Glomerular endothelial cell (primary cell): ENCODE measurements around the gene SPSB1. TPM values are rescaled to one million over a fixed set of nuclear protein-coding genes. Genes with fewer than 3 reads are reported as not detected.

ENCODE experiments used
- DNase-seq: peaks from one replicate; pipeline ENCODE4 v3.0.0-alpha.2; 2011; ENCODE audit warnings: low read depth, low spot score; ENCODE audit errors: extremely low read depth
- total RNA-seq: library from RNA; depleted of rRNA; stranded (reverse); fragments of >200 nt; gene quantifications from 2 replicates; pipeline ENCODE4 v1.2.3, GENCODE V29; 2015

Gene SPSB1
- total RNA-seq, 1 donor from 2014 or later, result 66.0 TPM

DNA sequence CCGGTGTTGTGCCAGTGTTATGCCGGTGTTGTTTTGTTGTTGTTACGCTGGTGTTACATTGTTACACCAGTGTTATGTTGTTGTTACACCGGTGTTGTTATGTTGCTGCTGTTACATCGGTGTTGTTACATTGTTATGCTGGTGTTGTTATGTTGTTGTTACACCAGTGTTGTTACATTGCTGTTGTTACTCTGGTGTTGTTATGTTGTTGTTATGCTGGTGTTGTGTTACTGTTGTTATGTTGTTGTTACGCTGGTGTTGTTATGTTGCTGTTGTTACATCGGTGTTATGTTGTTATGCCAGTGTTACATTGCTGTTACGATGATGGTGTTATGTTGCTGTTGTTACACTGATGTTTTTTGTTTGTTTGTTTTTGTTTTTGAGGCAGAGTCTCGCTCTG, 34.1 kb upstream of the SPSB1 start:
- DNase-seq, result no peak

DNA sequence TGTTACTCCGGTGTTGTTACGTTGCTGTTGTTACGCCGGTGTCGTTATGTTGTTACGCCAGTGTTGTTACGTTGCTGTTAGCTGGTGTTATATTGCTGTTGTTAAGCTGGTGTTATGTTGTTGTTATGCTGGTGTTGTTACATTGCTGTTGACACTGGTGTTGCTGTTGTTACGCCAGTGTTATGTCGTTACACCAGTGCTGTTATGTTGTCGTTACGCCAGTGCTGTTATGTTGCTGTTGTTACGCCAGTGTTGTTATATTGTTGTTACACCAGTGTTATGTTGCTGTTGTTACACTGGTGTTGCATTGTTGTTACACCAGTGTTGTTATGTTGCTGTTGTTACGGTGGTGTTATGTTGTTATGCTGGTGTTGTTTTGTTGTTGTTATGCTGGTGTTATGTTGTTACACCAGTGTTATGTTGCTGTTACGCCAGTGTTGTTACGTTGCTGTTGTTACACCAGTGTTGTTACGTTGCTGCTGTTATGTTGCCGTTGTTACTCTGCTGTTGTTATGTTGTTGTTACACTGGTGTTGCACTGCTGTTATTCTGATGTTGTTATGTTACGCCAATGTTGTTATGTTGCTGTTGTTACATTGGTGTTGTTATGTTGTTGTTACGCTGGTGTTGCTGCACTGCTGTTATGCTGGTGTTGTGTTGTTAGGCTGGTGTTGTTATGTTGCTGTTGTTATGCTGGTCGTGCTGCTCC, 32.5 kb upstream of the SPSB1 start:
- no peak for DNase-seq

DNA sequence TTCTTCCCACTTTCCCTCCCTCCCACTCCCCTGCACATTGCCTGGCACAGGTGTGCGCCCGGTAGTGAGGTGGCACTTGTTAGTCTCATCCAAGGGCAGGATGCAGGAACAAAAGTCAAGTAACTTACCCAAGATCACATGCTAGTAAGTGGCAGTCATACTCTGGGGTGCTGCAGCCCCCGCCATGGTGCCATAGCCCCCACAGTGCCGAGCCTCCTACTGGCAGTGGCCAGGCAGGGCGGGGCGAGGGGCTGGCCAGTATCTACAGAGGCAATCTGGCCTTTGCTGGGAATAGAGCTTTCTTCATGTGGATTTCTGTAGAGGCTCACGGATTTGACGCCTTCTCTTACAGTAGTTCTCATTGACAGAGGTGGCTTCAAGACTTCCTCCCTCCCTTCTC, 31.2 kb upstream of the SPSB1 start:
- DNase-seq, result no peak

DNA sequence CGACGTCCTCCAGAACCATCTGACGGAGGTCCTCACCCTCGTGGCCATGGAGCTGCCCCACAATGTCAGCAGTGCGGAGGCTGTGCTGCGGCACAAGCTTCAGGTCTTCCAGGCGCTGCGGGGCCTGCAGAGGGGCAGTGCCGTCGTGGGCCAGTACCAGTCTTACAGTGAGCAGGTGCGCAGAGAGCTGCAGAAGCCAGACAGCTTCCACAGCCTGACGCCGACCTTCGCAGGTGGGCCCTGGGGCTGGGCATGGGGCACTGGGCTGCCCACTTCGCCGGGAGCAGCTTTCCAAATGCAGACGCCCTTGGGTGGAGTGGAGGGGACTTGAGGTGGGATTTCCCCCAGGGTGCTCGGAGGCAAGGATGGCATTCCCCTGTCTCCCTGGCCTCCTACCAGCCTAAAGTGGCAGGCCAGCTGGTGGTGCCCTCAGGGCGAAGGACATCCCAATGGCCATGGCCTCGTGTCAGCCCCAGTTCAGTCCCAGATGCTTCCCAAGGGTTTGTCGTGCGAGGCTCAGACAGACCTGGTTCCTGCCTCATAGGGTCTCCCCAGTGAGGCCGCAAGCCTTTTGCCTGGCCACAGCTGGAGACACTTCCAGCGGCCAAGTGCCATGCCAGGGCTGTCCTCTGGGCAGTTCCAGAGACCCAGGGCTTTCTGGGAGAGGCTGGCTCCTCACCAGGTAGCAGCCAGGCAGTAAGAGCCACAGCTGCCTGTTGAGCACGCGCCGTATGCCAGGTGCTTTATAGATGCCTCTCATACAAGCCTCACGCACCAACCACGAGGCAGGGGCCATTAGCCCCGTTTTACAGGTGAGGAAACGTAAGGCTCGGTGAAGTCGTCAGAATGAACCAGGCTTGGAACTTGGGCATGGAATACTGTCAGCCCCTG, 30.4 kb upstream of the SPSB1 start:
- no peak for DNase-seq

DNA sequence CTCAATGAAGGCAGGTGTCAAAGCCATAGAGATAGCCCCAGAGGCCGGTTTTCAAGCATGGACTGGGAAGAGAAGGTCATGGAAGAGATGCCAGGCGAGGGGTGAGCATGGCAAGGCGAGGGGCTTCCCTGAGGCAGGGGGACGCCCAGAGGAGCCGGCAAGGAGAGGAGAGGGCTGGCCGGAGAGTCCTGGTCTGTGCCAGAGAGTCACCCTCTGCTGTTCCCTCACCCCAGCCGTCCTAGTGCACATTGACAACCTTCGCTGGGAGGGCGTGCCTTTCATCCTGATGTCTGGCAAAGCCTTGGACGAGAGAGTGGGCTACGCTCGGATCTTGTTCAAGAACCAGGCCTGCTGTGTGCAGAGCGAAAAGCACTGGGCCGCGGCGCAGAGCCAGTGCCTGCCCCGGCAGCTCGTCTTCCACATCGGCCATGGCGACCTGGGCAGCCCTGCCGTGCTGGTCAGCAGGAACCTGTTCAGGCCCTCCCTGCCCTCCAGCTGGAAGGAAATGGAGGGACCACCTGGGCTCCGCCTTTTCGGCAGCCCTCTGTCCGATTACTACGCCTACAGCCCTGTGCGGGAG, 29.3 kb upstream of the SPSB1 start:
- no peak for DNase-seq

DNA sequence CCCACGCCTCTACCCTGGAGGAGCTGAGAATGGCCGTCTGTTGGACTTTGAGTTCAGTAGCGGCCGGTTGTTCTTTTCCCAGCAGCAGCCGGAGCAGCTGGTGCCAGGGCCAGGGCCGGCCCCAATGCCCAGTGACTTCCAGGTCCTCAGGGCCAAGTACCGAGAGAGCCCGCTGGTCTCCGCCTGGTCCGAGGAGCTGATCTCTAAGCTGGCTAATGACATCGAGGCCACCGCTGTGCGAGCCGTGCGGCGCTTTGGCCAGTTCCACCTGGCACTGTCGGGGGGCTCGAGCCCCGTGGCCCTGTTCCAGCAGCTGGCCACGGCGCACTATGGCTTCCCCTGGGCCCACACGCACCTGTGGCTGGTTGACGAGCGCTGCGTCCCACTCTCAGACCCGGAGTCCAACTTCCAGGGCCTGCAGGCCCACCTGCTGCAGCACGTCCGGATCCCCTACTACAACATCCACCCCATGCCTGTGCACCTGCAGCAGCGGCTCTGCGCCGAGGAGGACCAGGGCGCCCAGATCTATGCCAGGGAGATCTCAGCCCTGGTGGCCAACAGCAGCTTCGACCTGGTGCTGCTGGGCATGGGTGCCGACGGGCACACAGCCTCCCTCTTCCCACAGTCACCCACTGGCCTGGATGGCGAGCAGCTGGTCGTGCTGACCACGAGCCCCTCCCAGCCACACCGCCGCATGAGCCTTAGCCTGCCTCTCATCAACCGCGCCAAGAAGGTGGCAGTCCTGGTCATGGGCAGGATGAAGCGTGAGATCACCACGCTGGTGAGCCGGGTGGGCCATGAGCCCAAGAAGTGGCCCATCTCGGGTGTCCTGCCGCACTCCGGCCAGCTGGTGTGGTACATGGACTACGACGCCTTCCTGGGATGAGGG, 28.5 kb upstream of the SPSB1 start:
- no peak for DNase-seq

DNA sequence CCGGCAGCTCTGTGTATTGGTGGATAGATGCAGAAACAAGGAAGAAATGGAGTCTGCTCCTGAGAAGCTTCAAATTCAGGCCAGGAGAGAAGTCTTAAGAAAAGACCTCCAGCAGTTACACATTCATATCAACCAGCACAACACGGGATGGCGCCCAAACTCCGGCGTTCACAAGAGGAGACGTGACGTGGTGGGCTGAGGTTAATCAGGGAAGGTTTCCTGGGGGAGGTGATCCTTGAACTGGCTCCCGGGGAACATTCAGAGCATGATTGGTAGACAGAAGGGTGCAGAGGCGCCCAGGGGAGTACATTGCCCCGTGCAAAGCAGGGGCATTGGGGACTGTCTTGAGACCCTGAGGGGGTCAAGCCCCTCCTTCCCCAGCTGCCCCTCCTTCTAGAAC, 27.7 kb upstream of the SPSB1 start:
- no peak for DNase-seq

DNA sequence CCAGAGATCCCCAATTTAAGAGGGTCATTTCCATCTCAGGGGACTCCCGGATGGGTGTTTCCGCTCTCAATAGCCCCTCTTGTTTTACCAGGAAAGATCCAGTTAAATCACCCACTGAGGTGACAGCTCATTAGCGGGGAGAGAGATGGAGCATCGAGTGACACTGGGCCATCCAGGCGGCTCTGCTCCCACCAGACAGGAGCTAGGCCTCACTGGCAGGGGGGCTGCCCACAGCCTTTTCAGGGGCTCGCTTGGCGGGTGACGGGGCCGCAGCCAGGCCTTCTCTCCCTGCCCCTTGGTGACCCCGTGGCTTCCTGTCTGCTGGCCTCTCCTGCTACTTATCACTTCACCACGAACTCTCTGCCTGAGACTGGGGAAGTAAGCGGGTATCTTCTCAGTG, 26.7 kb upstream of the SPSB1 start:
- DNase-seq, result no peak

DNA sequence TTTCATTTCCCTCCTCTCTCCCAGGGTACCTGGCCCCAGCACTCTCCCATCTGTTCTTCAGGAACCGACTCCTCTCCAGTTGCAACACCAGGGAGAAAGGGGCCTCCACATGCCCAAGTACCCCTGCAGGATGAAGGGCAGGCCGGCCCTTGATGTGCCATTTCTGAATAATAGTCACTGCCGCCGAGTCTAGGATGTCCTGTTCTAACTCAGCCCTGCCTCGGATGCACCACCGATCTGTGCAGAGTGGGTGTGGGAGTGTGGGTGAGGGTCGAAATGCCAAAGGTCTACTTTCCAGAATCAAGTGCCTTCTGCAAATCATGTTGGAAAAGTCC, 25.4 kb upstream of the SPSB1 start:
- no peak for DNase-seq

DNA sequence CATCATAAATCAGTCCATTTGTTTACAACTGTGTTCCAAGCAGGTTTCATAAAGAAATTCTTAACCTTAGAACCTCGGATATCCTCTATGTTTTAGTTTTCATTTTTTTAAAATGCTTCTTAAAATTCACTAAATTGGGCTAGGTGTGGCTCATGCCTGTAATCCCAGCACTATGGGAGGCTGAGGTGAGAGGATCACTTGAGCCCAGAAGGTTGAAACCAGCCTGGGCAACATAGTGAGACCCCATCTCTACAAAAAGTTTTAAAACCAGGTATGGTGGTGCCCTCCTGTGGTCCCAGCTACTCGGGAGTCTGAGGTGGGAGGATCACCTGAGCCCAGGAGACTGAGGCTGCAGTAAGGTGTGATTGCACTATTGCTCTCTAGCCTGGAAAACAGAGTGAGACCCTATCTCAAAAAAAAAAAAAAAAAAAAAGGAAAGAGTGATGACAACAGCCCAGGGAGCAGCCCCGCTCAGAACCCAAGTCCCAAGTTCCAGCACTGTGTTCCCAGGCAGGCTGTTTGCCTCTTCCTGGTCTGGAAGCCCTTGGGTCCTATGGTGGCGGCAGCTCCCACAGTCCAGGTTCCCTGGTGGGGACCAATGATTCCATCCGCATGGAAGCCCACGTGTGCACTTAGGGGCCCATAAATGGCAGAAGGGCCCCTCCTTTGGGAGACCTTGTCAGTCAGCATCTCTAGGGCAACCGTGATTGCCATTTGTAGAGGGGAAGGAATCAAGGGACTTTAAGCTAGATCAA, 24.7 kb upstream of the SPSB1 start:
- no peak for DNase-seq

DNA sequence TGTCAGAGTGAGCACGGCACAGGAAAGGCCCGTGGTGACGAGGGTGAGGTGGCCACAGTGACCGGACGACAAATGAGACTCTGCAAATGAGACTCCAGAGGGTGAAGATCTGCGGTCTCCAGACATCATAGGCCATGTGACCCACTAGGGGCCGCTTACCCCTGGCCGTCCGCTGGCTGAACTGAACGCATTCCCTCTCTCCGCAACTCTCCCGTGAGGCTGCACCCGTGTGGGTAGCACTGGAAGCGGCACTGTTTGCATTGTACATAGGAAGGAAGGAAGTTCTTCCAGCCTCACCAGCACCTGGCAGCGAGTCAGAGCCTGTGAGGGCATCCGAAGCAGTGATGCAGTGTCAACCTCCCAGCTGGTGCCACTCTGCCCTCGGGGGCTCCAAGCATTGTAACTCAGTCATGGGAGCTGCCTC, 23.6 kb upstream of the SPSB1 start:
- DNase-seq, result no peak

DNA sequence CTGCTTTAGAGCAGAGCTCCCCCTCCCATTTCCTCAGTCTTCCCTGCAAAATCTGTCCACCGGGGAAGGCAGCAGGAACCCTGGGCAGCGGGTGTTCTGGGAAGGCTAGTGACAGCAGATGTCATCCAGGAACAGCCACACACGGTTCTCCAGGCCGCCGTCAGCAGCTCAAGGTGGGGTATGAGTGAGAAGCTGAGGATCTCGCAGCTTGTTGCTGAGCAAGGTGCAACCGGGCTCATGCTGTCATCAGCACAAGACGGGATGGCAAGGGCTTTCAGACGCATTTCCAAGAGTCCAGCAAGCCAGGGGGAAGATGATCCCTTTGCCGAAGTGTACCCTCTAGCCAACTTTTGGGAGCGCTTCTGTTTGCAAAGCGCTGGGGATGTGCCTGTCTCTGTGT, 23.0 kb upstream of the SPSB1 start:
- DNase-seq, result no peak

DNA sequence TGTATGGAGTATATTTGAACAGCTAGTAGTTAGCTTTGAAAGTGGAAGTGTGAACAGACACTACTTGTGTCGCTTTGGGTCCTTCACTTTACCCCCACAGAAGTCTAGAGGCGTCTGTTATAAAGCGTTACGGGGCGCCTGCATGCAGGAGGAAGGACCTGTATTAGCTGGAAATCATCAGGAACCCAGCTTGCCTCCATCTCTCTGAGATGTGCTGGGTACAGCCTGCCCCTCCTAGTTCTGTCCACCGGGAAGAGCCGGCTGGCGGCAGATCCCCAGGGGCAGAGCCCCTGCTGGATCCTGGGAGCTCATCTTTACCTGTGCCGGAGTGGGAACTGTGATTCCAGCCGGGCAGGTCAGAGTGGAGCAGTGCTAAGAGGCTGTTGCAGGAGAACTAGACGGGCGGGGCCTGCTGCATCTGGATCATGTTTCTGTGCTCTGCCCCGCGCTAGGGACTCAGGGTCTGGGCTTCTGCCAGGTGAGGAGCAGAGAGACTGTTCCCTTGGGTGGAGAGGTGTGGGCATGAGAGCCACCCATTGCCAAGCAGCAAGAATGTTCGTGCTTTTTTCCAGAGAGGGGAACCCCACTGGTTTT, 22.3 kb upstream of the SPSB1 start:
- no peak for DNase-seq

DNA sequence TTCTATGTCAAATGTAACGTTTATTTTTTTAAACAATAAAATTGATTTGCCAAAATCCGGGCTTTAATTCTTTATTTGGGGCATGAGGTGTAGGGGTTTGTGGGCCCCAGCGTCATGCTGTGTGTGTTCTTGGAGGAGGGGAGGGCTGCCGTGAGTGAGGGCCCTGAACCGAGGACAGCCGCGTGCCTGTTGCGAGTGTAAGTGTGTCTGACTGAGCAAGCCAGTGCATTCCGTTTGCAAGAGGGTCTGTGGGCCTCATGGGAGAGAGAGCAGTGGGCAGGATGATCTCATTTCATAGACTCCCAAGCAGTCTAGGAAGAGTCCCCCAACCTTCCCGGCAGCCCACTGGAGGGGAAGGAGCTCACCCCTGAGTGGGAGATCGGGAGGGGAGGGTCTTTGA, 21.4 kb upstream of the SPSB1 start:
- no peak for DNase-seq

DNA sequence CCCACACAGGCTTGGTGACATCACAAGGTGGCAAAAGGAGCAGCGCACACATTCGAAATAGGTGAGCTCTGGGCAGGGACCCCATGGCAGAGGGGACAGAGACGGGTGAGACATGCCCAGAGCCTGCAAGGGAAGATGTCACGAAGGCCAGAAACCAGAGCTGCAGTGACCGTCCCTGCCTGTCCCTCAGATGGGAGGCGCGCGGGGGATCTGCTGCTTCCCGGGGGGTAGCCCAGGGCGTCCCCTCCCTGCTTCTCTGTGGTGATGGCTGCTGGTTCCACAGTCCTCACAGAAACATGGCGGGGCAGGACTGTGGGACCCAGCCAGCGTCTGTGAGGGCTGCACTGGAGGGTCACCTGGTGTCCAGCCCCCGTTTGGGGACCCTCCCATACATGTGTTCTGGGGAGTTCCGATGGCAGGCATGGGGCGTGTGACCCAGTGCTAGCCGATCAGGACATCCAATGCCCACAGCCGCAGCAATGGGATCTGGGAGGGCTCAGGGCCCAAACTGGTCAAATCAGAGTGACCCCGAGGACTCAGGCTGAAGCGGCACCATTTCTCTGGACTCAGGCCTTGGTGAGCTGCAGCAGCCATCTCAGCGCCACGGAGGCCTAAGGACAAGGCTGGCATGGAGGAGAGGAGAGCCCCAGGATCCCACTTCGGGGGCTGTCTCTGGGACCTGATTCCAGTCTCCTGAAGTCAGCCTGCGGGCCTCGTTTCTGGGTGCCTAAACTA, 20.7 kb upstream of the SPSB1 start:
- DNase-seq, result no peak

DNA sequence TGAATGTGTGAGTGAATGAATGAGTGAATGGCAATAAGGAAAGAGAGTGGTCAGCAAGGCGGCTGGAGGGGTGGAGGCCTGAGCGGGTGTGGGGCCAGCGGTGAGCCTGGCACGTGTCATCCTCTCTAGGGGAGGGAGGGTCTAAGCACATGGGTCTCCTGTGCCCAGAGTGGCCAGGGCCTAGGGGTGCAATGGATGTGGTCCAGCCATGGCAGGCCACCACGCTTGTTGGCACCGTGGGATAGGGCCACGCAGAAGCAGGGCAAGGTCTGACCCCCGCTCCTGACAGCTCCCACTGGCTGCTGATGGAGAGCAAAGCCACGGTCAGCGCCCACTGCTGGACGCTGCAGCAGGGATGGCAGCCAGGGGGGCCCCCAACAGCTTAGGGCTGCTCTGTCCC, 19.5 kb upstream of the SPSB1 start:
- no peak for DNase-seq

DNA sequence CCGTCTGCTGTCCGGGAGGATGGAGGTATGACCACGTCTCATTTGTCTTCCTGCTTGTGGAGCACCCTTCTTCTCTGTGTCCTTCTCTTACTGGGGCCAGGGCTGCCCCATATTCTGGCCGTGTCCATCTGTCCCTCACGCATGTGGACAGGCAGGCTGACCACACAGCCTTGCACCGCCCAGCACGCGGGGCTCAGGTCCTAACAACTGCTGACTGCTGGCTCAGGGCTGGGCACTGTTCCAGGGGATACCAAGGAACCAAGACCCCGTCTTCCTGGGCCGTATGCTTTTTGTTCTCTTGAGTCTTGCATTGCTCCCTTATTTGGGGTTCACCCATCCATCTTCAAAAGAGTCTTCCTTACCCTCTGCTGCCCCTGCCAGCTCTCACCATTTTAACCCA, 17.5 kb upstream of the SPSB1 start:
- DNase-seq, result no peak

DNA sequence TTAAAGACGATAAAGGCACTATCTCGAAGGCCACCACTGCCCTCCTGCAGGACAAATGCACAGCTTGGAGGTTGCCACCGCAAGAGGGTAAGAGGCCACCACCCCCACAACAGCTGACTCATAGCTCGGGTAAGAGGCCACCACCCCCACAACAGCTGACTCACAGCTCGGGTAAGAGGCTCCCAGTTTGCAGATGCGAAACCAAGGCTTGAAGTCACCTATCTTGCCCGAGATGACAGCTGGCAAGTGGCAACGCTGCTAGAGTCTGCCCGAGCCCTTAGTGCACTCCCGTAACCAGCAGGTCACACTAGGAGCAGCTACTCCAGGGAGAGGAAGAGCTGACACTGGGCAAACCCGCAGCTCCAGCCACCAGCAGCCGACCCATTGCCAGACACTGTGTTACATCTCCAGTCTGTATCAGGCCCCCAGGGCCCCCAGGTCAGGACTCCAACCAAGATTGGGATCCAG, 17.1 kb upstream of the SPSB1 start:
- no peak for DNase-seq

DNA sequence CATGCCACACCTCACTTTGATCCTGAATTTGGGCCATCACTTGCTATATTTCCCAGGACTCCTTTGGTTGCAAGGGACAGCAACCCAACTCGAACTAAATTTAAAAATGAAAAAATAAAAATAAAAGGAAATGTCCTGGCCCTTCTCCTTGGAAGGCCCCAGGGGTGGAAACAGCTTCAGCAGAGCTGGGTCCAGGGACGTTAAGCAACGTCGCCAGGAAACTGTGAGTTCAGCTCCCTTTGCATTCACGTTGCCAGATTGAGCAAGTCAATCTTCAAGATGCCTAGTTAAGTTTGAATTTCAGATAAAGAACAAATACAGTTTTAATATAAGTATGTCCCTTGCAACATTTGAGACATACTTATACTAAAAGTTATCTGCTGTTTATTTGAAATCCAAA, 14.6 kb upstream of the SPSB1 start:
- DNase-seq, result no peak
